ENCODE data around the gene TM7SF2.

The TM7SF2 gene

GRCh38 chr11:65065851-65066250 is 45.8 kb upstream of the TM7SF2 start:
- no peak overlapping the region for H3K27ac ChIP-seq (ENCODE audit: low read length)
- H3K4me2 ChIP-seq (ENCODE audit: low read depth, low read length): no peak overlapping the region
- H3F3A ChIP-seq (ENCODE audit: insufficient read depth, low read length): peaks cover 5% of the 10 kb centered on the region; the same call in 1 of the 2 replicates

GRCh38 chr11:65066315-65066714 is 45.4 kb upstream of the TM7SF2 start:
- Histone ChIP-seq H3K79me2 (ENCODE audit: low read length) (no peaks in the 10 kb centered on the region), H3K4me1 (ENCODE audit: low read length) (peaks cover 5% of the 10 kb centered on the region), H3F3A (ENCODE audit: insufficient read depth, low read length) (peaks cover under 1% of the 10 kb centered on the region; the same call in 1 of the 2 replicates), H3K36me3 (replicated peaks; ENCODE audit: insufficient read depth, low read length) (no peaks in the 10 kb centered on the region), H3K9ac (ENCODE audit: low read length) (no peak overlapping the region), H2AFZ (ENCODE audit: low read length) (no peak overlapping the region), H3K27ac (ENCODE audit: low read length) (no peak overlapping the region), H3K4me3 (ENCODE audit: low read length) (no peak overlapping the region), H3K4me2 (ENCODE audit: low read depth, low read length) (no peak overlapping the region), H3K9me2 (replicated peaks; ENCODE audit: insufficient read depth, low read length) (no peaks in the 10 kb centered on the region), H3K9me3 (replicated peaks; ENCODE audit: insufficient read depth, low read length) (no peaks in the 10 kb centered on the region), H3K27me3 (replicated peaks; ENCODE audit: insufficient read depth, low read length) (no peaks in the 10 kb centered on the region), H4K20me1 (ENCODE audit: insufficient read depth, low read length) (no peaks in the 10 kb centered on the region)
- DNase-seq: no peak
- TF ChIP-seq CTCF (IDR thresholded peaks at IDR 0.05; ENCODE audit: low read length) (no peak), EZH2phosphoT487 (IDR thresholded peaks at IDR 0.05; ENCODE audit: low read length) (no peak), EZH2 (optimal IDR thresholded peaks at IDR 0.05; ENCODE audit: low read depth, low read length) (no peak)

More at GRCh38 chr11:65065851-65066250, 45.8 kb upstream of the TM7SF2 start:
- no peaks in the 10 kb centered on the region for H4K20me1 ChIP-seq (ENCODE audit: insufficient read depth, low read length)
- no peak overlapping the region for H3K9ac ChIP-seq (ENCODE audit: low read length)
- no peak overlapping the region for H3K4me3 ChIP-seq (ENCODE audit: low read length)
- H2AFZ ChIP-seq (ENCODE audit: low read length): no peak overlapping the region
- TF ChIP-seq CTCF (IDR thresholded peaks at IDR 0.05; ENCODE audit: low read length) (no peak), EZH2phosphoT487 (IDR thresholded peaks at IDR 0.05; ENCODE audit: low read length) (no peak), EZH2 (optimal IDR thresholded peaks at IDR 0.05; ENCODE audit: low read depth, low read length) (no peak)
- H3K4me1 ChIP-seq (ENCODE audit: low read length): peaks cover 9% of the 10 kb centered on the region
- no peaks in the 10 kb centered on the region for H3K79me2 ChIP-seq (ENCODE audit: low read length)
- no peaks in the 10 kb centered on the region for H3K36me3 ChIP-seq (replicated peaks; ENCODE audit: insufficient read depth, low read length)
- H3K9me2 ChIP-seq (replicated peaks; ENCODE audit: insufficient read depth, low read length): no peaks in the 10 kb centered on the region
- no peak for DNase-seq
- H3K27me3 ChIP-seq (replicated peaks; ENCODE audit: insufficient read depth, low read length): no peaks in the 10 kb centered on the region
- H3K9me3 ChIP-seq (replicated peaks; ENCODE audit: insufficient read depth, low read length): no peaks in the 10 kb centered on the region

- Histone ChIP-seq H4K20me1 (ENCODE audit: insufficient read depth, low read length) (no peaks in the 10 kb centered on the region), H3K79me2 (ENCODE audit: low read length) (no peaks in the 10 kb centered on the region), H3K4me3 (ENCODE audit: low read length) (no peak overlapping the region), H3K9me3 (replicated peaks; ENCODE audit: insufficient read depth, low read length) (no peaks in the 10 kb centered on the region), H2AFZ (ENCODE audit: low read length) (no peak overlapping the region), H3K9ac (ENCODE audit: low read length) (no peak overlapping the region), H3F3A (ENCODE audit: insufficient read depth, low read length) (no peaks in the 10 kb centered on the region), H3K4me1 (ENCODE audit: low read length) (peaks cover 7% of the 10 kb centered on the region), H3K36me3 (replicated peaks; ENCODE audit: insufficient read depth, low read length) (no peaks in the 10 kb centered on the region), H3K27me3 (replicated peaks; ENCODE audit: insufficient read depth, low read length) (no peaks in the 10 kb centered on the region), H3K9me2 (replicated peaks; ENCODE audit: insufficient read depth, low read length) (no peaks in the 10 kb centered on the region), H3K4me2 (ENCODE audit: low read depth, low read length) (no peak overlapping the region), H3K27ac (ENCODE audit: low read length) (no peak overlapping the region)
- TF ChIP-seq CTCF (IDR thresholded peaks at IDR 0.05; ENCODE audit: low read length) (no peak), EZH2phosphoT487 (IDR thresholded peaks at IDR 0.05; ENCODE audit: low read length) (no peak), EZH2 (optimal IDR thresholded peaks at IDR 0.05; ENCODE audit: low read depth, low read length) (no peak)
- DNase-seq: no peak
Observed at GRCh38 chr11:65066805-65067291, 44.8 kb upstream of the TM7SF2 start.

All from MM.1S (cell line).